ENCODE data around the gene MREG.

Gene MREG

GRCh38 chr2:216024779-216025336 lies 11.5 kb upstream of the MREG start:
- ChIA-PET CTCF (interaction anchor here (1.8 to 7.9 kb wide), 4 partner anchors 9 to 73 kb away, joined by 5 to 107 read pairs (median 92); partner anchors contain the start of gene MREG), POLR2A (no interaction called here)
- DNase-seq (ENCODE audit: low read depth, low spot score) = no peak
- H3K4me3 ChIP-seq (ENCODE audit: low read depth, low read length) = no peak overlapping the region
- no peak for TF ChIP-seq CTCF (IDR thresholded peaks at IDR 0.05; ENCODE audit: insufficient read depth, low read length, missing control alignments)

GRCh38 chr2:216023055-216023648 lies 9.8 kb upstream of the MREG start:
- peak; percentile 63 for TF ChIP-seq CTCF (IDR thresholded peaks at IDR 0.05; ENCODE audit: insufficient read depth, low read length, missing control alignments)
- ChIA-PET CTCF (interaction anchor here (0.6 to 7.9 kb wide), 29 partner anchors 10 to 1067 kb away, joined by 3 to 107 read pairs (median 5); partner anchors contain the start of gene MREG), POLR2A (no interaction called here)
- DNase-seq (ENCODE audit: low read depth, low spot score) = no peak
- H3K4me3 ChIP-seq (ENCODE audit: low read depth, low read length) = no peak overlapping the region

- no peak for DNase-seq (ENCODE audit: low read depth, low spot score)
- POLR2A ChIA-PET = no interaction called here
- CTCF ChIA-PET = interaction anchor here (1.1 to 7.9 kb wide), 17 partner anchors 8 to 1061 kb away, joined by 3 to 107 read pairs (median 7); partner anchors contain the start of gene MREG
- TF ChIP-seq CTCF (IDR thresholded peaks at IDR 0.05; ENCODE audit: insufficient read depth, low read length, missing control alignments) = no peak
- H3K4me3 ChIP-seq (ENCODE audit: low read depth, low read length) = no peak overlapping the region
Measured at GRCh38 chr2:216021768-216022565, 8.6 kb upstream of the MREG start.

GRCh38 chr2:216018709-216019108 lies 5.4 kb upstream of the MREG start:
- no peak overlapping the region for H3K4me3 ChIP-seq (ENCODE audit: low read depth, low read length)
- DNase-seq (ENCODE audit: low read depth, low spot score) = no peak
- TF ChIP-seq CTCF (IDR thresholded peaks at IDR 0.05; ENCODE audit: insufficient read depth, low read length, missing control alignments) = no peak
- POLR2A ChIA-PET = no interaction called here
- CTCF ChIA-PET = interaction anchor here (1.6 to 4.3 kb wide), 4 partner anchors 10 to 68 kb away, joined by 6 to 22 read pairs (median 11); no protein-coding TSS in a partner anchor

GRCh38 chr2:216017365-216017764 lies 4.0 kb upstream of the MREG start:
- no peak for DNase-seq (ENCODE audit: low read depth, low spot score)
- no peak overlapping the region for H3K4me3 ChIP-seq (ENCODE audit: low read depth, low read length)
- ChIA-PET CTCF (interaction anchor here (0.6 to 4.3 kb wide), 7 partner anchors 10 to 288 kb away, joined by 3 to 22 read pairs (median 11); no protein-coding TSS in a partner anchor), POLR2A (no interaction called here)
- no peak for TF ChIP-seq CTCF (IDR thresholded peaks at IDR 0.05; ENCODE audit: insufficient read depth, low read length, missing control alignments)

- CTCF ChIA-PET = interaction anchor here (0.8 to 6.0 kb wide), 7 partner anchors 7 to 72 kb away, joined by 3 to 101 read pairs (median 11); no protein-coding TSS in a partner anchor
- TF ChIP-seq CTCF (IDR thresholded peaks at IDR 0.05; ENCODE audit: insufficient read depth, low read length, missing control alignments) = no peak
- POLR2A ChIA-PET = no interaction called here
- no peak for DNase-seq (ENCODE audit: low read depth, low spot score)
- H3K4me3 ChIP-seq (ENCODE audit: low read depth, low read length) = no peak overlapping the region
Measured at GRCh38 chr2:216016581-216016980, 3.2 kb upstream of the MREG start.
